WI38 (cell line): ENCODE results near the gene NACC2.

Experiments
- H3K4me3 ChIP-seq: 2 replicates; pipeline ENCODE4 v1.5.1; 2011; ENCODE audit warnings: low read depth, mild to moderate bottlenecking, control low read depth, low read length
- TF ChIP-seq, protein P1 (sequence below): IDR thresholded peaks from 2 replicates; pipeline ENCODE4 v1.5.1; 2012; ENCODE audit warnings: low read depth, mild to moderate bottlenecking, control low read depth, low read length

The NACC2 gene

DNA sequence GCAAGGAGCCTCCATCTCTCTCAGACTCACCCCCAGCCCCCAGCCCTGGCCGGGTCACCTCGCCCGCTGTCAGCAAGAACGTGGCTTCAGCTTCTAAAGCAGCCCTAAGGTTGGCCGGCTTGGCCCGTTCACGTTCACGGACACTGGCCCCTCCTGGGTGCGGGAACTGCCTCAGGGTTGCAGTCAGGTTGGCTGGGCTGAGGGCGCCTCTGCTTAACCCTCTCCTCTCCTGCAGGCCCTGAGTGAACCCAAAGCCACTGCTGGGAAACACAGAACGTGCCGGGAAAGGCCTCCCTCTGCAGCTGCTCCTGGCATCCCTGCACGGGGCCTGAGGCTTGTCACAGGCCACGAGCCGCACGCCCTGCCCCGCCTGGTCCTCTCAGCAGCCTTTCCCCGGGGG, 93.9 kb downstream of the NACC2 start:
- TF ChIP-seq, protein P1, sequence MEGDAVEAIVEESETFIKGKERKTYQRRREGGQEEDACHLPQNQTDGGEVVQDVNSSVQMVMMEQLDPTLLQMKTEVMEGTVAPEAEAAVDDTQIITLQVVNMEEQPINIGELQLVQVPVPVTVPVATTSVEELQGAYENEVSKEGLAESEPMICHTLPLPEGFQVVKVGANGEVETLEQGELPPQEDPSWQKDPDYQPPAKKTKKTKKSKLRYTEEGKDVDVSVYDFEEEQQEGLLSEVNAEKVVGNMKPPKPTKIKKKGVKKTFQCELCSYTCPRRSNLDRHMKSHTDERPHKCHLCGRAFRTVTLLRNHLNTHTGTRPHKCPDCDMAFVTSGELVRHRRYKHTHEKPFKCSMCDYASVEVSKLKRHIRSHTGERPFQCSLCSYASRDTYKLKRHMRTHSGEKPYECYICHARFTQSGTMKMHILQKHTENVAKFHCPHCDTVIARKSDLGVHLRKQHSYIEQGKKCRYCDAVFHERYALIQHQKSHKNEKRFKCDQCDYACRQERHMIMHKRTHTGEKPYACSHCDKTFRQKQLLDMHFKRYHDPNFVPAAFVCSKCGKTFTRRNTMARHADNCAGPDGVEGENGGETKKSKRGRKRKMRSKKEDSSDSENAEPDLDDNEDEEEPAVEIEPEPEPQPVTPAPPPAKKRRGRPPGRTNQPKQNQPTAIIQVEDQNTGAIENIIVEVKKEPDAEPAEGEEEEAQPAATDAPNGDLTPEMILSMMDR, result no peak
- H3K4me3 ChIP-seq, result no peak overlapping the region

DNA sequence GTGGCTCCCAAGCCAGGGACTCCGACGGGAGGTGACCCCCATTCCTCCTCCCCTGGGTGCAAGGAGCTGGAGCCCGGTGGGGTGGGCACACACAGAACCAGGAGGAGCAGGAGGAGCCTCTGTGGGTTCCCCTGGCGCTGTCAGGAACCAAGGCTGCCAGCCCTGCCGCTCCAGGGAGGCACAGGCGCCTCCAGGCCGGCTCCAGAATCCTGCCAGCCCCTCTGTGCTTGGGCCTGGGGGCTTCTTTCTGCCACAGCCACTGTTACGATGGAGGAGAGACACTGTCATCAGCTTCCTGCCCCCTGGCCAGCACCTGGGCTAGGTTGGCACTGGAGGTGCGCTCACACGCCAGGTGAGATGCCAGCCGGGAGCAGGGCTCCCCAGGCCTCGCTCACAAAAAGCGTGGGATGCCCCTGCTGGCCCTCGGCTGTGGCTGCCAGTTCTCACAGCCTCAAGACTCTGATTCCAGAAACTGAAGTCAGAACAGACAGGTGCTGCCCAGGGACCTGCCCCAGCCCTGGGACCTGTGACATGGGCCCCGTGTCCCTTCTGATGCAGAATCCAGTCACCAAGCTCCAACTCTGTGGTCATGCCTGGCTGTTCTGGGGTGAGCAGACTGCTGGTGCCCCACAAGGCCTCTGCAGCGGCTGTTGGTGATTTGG, 96.5 kb downstream of the NACC2 start:
- TF ChIP-seq, protein P1, result no peak
- H3K4me3 ChIP-seq, result no peak overlapping the region

DNA sequence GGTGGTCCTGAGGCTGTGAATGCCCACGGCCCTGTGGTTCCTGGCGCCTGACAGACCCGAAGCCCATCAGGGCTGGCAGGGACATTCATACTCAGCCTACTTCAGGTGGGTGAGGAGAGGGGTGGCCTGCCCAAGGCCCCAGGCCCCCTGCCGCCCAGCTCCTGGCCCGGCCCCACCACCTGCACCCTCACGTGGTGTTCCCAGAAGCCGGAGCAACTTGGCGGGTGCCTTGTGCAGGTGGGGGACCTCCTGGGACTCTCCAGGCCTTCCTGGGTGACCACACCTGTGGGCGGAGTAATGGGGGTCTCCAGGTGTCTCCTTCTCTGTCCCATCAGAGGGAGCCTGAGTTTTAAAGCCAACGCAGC, 97.1 kb downstream of the NACC2 start:
- TF ChIP-seq, protein P1, result no peak
- H3K4me3 ChIP-seq, result no peak overlapping the region

DNA sequence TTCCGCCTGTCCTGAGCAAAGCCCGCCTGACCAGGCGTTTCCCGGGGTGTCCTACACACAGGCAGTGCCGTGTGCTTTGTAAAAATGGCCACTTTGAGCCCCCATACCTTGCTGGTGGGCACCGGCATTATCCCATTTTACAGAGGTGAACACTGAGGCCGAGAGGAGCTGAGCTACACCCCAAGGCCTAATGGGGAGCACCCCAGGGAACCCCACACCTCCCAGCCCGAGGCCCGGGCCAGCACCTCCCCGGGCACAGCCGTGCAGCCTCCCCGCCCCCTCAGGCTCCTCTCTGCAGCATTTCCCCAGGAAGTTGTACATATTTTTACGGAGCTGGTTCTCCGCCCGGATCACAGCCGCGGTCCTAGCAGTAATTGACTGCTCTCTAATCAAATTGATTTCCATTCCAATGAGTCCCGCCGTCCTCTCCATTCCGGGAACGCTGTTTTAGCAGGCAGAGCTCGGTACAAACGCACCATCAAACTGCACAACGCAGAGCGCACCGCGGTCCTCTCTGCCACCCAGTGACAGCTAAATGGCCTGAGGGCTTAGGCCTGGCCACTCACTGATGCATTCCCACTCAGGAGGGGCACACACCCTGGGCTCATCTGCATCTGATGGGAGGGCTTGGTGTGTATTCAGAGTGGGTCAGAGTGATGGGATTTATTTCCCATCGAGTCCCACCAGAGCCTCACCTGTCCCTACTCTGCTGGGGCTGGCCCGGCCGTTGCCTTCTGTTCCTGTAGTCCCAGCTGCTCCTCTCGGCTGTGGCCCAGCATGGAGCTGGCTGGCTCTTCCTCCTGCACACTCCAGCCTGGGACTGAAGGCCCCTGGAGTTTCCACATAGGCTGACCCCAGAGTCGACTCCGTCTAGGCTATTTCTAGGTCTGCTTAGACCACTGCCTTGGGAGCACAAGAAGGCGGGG, 97.7 kb downstream of the NACC2 start:
- TF ChIP-seq, protein P1, result no peak
- no peak overlapping the region for H3K4me3 ChIP-seq

DNA sequence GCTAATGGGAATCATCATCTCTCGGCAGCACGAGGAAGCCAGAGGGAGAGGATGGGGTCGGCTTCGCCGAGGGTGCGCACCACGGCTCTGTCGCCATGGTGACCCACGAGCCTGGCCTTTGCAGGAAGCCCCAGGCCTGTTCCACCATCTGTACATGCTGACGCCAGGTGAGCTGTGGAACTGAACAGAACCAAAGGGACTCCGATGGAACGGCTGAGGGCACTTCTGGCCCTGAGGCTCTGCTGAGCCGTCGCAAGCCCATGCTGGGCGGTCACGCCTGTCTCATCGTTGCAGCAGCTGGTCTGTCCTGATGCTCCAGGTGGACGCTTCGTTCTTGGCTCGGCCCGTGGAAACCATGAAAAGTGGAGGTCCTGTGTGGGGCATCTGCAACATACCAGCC, 99.3 kb downstream of the NACC2 start:
- TF ChIP-seq, protein P1, result no peak
- H3K4me3 ChIP-seq, result no peak overlapping the region

DNA sequence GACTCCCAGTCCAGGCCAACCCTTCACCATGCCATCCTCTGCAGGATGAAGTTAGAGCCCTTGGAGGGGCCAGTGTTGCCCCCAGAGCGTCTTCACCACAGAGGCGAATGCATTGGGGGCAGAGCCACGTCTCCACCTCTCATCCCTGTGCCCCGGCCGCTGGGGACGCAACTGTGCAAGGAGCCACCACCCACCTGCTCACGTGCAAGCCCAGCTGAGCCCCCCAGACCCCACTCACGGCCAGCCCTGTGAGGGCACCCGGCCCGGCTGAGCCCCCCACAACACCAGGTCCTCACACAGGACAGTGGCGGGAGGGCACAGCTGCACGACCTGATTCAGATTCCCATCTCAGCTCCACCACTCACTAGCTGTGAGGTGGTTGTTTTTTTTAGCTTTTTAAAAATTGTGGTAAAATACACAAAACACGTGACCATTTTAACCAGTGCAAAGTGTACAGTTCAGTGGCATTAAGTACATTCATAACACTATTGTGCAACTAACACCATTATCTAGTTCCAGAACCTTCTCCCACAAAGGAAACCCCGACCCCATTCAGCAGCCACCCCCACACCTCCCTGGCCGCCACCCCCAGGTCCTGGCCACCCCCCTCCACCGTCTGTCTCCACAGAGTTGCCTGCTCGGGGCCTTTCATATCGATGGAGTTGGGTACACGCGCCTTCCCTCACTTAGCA, 100.4 kb downstream of the NACC2 start:
- H3K4me3 ChIP-seq, result no peak overlapping the region
- TF ChIP-seq, protein P1, result no peak
